BE2C (cell line): Measurements from ENCODE around the gene HABP4.
"Not testable (repeated sequence)": the region's sequence is repeated elsewhere in the genome, so short reads cannot be mapped to it uniquely, and the experiment has no call there.

Experiments used
- DNase-seq: peaks from one replicate; pipeline ENCODE4 v3.0.0-alpha.2; 2020
- H3K27me3 ChIP-seq: fragments of 250-450 bp; sonication (Bioruptor Pico); 2 replicates; pipeline ENCODE4 v1.5.1; 2020; ENCODE audit warnings: mild to moderate bottlenecking
- H3K36me3 ChIP-seq: fragments of 250-450 bp; sonication (Bioruptor Pico); 2 replicates; pipeline ENCODE4 v1.5.1; 2020; ENCODE audit warnings: mild to moderate bottlenecking
- H3K4me1 ChIP-seq: fragments of 250-450 bp; sonication (Bioruptor Pico); 2 replicates; pipeline ENCODE4 v1.5.1; 2020
- H3K4me3 ChIP-seq: 2 replicates; pipeline ENCODE4 v1.5.1; 2011; ENCODE audit warnings: low read depth, low read length
- H3K9me3 ChIP-seq: fragments of 250-450 bp; sonication (Bioruptor Pico); 2 replicates; pipeline ENCODE4 v1.5.1; 2020
- TF ChIP-seq, protein P1 (sequence below): IDR thresholded peaks from 2 replicates; pipeline ENCODE4 v1.5.1; 2012; ENCODE audit warnings: mild to moderate bottlenecking, low read depth, low read length

HABP4 gene

DNA sequence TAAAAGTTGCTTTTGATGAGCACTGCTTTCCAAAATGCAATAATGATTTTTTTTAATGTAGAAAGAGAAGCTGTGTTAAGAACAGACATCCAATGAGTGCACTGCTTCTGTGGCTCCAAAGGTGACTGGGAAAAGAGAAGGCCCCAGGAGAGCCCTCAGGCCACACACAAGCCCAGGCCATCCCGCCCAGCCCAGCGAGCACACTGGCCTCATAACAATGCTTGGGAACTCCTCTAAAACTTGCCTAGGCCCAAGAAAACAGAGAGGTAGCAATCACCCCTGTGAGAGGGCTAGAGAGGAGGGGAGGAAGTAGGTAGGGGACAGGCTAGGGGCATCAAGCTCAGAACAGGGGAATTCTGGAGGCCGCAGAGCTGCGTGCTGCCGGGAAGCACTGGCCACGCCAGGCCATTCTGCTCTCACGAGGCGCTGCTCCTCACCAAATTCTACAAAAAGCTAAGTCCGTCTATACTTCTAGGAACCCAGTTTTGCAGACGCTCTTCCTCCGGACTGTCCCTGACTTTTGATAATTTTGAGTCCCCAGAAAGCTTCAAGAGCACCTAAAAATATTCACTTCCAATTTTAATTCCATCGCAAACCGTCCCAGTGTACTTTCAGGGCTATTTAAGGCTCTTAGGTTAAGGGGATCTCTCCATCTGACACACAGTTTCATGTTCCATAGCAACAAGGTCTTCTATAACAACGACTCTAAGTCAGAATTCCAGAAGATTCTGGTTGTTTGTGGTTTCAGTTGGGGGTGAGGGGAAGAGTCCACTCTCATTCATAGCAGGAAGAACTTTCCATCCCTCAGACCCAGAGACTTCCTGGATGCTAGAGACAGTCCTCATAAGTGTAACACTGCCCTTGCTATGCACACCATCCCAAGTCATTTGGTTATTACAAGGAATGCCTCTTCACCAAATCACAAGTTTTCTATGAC, 51.0 kb downstream of the HABP4 start:
- Histone ChIP-seq H3K9me3 (no peaks in the 10 kb centered on the region), H3K4me3 (no peak overlapping the region), H3K36me3 (no peaks in the 10 kb centered on the region), H3K4me1 (no peaks in the 10 kb centered on the region), H3K27me3 (no peaks in the 10 kb centered on the region)
- DNase-seq = no peak
- TF ChIP-seq, protein P1, sequence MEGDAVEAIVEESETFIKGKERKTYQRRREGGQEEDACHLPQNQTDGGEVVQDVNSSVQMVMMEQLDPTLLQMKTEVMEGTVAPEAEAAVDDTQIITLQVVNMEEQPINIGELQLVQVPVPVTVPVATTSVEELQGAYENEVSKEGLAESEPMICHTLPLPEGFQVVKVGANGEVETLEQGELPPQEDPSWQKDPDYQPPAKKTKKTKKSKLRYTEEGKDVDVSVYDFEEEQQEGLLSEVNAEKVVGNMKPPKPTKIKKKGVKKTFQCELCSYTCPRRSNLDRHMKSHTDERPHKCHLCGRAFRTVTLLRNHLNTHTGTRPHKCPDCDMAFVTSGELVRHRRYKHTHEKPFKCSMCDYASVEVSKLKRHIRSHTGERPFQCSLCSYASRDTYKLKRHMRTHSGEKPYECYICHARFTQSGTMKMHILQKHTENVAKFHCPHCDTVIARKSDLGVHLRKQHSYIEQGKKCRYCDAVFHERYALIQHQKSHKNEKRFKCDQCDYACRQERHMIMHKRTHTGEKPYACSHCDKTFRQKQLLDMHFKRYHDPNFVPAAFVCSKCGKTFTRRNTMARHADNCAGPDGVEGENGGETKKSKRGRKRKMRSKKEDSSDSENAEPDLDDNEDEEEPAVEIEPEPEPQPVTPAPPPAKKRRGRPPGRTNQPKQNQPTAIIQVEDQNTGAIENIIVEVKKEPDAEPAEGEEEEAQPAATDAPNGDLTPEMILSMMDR = no peak

DNA sequence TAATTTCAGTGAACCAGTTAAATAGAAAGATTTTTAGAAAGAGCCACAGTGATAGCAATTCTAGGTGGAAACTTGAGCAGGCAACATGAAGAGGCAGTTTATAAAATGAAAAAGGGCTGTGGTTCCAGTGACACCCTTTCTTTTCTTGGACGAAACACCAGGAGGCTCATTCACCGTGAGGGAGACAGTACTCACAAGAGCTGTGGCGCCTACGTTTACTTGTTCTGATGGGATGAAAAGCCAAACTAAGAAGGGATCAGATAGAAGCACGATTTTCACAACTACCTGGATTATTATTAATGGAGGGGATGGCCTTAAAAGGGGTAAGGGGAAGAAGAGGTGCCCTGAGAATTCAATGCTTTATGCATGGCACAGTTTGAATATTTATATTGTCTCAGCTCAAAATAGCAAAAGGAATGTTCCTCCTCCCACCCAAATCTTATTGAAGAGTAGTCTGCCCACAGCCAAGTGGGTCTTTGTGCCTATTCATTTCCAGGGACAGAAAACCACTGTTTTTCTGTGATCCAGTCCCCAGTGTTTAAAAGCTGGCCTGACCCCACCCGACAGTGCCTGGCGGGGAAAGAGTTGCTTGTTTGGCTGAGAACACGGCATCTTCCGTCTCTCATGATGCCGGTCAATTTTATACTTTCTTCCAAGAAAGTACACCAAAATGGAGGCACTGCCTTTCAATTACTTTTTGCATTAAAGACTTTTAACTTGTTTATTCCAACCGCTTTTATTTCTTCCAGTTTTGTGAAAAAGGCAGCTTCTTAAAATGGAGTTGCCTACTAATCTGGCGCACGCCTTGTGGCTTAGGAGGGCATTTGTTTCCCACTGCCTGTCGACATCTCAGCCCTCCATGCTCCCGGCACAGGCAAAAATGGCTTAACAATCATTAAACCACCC, 51.9 kb downstream of the HABP4 start:
- no peaks in the 10 kb centered on the region for H3K27me3 ChIP-seq
- TF ChIP-seq, protein P1 = no peak
- H3K9me3 ChIP-seq = no peaks in the 10 kb centered on the region
- H3K4me3 ChIP-seq = no peak overlapping the region
- DNase-seq = no peak
- no peaks in the 10 kb centered on the region for H3K4me1 ChIP-seq
- no peaks in the 10 kb centered on the region for H3K36me3 ChIP-seq

DNA sequence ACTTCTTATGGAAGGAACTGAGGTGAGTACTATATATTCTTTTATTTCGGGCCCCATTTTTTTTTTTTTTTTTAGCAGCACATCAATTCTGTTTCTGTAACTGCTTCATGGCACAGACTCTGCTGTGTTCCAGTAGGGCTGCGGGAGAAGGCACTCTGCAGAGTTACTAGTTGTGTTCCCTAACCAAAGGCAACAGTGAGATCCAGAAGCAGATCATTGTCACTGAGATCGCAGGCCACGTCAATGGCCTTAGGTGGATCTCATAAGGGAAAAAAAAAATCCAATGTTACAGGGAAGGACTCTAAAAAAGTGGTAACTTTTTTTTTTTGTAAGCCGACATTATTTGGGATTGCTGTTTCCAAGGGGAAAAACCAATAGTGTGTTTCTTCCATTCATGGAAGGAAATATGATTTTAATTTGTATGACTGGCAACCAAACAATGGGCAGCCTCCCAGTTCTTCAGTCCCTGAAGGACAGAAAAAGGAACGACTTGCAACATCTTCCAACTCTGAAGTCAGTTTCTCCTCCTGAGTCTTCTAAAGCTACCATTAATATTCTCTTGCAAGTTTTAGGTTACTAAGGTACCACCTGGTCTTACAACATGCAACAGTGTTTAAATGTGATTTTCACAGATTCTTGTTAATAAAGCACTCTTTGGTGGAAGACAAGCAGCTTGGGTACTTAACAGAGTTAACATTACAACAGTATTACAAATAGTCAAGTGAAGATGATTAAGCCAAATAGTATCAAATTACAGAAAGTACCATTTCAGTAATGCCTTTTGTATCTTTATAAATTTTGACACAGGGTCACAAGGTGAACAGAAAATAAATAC, 52.8 kb downstream of the HABP4 start:
- Histone ChIP-seq H3K4me3 (no peak overlapping the region), H3K9me3 (no peaks in the 10 kb centered on the region), H3K36me3 (no peaks in the 10 kb centered on the region), H3K27me3 (no peaks in the 10 kb centered on the region), H3K4me1 (no peaks in the 10 kb centered on the region)
- no peak for DNase-seq
- TF ChIP-seq, protein P1 = no peak

DNA sequence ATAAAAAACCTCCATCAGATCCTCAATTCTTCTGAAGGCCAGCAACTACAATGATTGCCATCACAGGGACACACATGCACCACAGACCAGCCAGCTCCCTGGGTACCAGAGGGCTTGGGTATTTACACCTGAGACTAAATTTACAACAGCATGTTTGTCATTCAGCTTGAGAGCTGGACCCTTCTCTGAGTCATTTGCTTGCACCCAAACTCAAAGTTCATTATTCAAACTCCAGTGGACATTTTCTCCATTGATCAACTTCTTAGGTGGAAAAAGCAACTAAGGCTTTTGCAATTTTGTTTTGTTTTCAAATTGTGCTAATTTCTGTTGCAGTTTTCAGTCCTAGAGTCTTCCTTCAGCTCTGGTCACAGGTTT, 53.4 kb downstream of the HABP4 start:
- not testable (repeated sequence) for H3K9me3 ChIP-seq, H3K27me3 ChIP-seq, H3K4me3 ChIP-seq, H3K4me1 ChIP-seq, H3K36me3 ChIP-seq, DNase-seq

DNA sequence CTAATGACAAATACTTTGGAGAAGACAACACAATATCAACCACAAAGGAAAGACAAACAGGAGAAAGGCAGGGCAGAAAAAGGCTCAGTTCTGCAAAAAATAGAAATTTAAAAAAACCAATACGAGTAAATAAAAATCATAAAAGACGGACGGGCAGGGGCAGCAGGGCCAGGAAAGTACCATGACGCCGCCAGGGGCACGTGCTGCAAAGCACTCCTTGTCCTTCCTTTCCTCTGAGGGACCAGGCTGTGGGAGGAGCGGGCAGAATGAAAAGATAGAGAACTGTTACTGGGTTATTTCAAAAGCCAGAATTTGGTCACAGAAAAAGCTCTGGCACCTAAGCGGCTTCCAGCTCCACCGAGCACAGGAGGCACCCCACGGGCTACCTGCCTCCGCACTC, 53.9 kb downstream of the HABP4 start:
- Histone ChIP-seq H3K36me3 (no peaks in the 10 kb centered on the region), H3K4me1 (no peaks in the 10 kb centered on the region; the same call in 1 of the 2 replicates), H3K27me3 (no peaks in the 10 kb centered on the region), H3K9me3 (no peaks in the 10 kb centered on the region), H3K4me3 (no peak overlapping the region)
- DNase-seq = no peak
- TF ChIP-seq, protein P1 = no peak
